GM12892 (cell line): ENCODE results near the gene RPIA.

Experiments used
- POLR2A ChIP-seq: IDR thresholded peaks from 2 replicates; pipeline ENCODE4 v1.6.1; 2011; ENCODE audit warnings: low read depth, low read length, control low read depth
- TAF1 ChIP-seq: IDR thresholded peaks from 2 replicates; pipeline ENCODE4 v1.6.1; 2011; ENCODE audit warnings: low read depth, mild to moderate bottlenecking, control low read depth, low read length, borderline replicate concordance

DNA sequence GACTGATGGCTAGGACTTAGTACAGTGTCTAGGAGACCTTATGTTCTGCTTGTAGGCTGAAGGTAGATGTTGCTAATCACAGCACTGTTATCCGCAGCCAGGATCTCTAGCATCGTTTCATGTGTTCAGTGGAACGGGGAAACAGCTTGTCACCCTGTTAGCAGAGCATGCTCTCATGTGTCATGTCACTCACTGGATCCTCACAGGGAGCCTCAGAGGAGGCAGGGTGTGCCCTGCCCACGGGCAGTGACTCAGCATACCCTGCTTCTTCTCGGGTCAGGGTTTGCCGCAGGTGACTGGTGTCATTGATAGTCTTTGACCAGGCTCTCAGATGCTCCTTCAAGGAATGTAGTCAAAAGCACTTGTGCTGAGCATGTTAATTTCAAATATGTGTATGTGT is 44.4 kb downstream of the RPIA start:
- TF ChIP-seq POLR2A (no peak), TAF1 (no peak)
